T-helper 1 cell (primary cell): ENCODE measurements around the gene FN3K.
A peak's percentile ranks its signal among the peaks of the same experiment; 100 is the strongest.

ENCODE experiments used
- DNase-seq, 5 donors: peaks; one replicate each; pipeline ENCODE4 v3.0.0-alpha.2; 2012 to 2020

FN3K gene

GRCh38 chr17:82703935-82704865, 31.2 kb upstream of the FN3K start:
- DNase-seq, result no peak

- DNase-seq, result no peak
Measured at GRCh38 chr17:82704886-82705285, 30.5 kb upstream of the FN3K start.

DNA sequence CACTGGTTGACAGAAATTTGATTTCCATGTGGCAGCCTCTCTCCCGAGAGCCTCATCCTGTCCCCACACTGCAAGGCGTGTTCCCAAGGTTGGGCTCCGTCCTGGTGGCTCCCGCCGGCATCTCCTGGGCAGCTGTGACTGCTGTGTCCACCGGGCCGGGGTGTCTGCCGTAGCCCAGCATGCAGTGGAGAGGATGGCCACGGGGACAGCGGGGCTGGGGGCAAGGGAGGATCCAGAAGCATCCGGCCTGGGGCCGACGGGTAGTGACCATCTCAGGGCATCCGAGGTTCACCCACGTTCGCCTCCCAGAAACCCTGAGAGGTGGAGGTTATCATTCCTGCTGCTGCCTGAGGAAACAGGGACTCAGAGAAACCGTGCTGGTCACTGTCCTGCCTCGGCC, 29.7 kb upstream of the FN3K start:
- no peak for DNase-seq

DNA sequence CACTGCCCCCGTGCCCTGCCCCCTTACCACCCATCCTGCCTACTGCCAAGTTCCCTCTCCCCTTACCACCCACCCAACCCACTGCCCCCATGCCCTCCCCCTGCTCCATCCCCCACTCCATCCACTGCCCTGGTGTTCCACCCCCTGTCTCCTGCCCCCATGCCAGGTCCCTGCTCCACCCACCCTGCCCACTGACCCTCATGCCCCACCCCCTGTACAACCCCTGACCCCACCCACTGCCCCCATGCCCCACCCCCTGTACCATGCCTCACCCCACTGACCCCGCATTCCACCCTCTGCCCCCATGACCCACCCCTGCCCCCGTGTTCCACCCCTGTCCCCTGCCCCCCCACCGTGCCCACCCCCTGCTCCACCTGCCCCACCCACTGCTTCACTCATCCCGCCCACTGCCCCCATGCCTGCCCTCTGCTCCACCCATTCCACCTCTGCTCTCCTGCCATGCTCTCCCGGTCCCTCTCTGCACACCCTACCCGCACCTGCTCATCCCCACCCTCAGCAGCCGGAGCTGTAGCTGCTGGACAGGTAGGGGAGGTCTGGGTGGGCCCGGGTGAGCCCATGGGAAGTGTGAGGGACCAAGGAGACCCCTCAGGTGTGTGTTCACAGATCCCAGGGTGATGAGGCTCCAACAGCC, 26.3 kb upstream of the FN3K start:
- no peak for DNase-seq

GRCh38 chr17:82709676-82710498, 25.5 kb upstream of the FN3K start:
- DNase-seq, result no peak

DNA sequence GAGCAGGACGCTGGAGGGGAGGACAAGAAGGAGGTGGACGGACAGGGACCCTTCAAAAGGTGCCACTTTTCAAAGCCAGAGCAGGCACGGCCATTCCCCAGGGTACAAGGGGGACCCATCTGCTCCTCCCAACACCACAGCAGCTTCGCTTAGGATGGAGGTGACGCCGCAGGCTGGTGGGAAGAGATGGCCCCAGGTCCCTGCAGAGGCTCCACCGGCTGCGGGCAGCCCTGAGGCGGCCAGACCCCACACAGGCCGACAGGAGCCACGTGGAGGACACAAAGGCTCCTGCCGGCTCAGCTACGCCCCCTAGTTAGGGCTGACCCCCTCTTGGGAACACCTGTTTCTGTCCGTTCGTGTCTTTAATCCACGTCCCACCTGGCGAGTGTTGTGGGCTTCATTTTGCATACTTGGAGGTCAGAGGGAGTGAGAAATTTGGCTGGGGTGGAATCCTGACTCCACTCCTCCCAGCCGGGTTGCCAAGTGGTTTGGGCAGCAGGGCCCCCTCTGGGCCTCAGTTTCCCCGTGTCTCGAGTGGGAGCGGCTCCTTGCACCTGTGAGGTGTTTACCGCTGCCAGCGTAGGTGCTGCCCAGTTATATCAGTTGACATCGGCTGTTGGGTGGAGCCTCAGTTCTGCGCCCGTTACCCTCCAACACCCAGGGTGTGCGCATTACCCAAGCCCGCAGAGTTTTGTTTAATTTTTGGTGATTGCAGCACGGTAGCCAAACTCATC, 24.7 kb upstream of the FN3K start:
- DNase-seq, result no peak

DNA sequence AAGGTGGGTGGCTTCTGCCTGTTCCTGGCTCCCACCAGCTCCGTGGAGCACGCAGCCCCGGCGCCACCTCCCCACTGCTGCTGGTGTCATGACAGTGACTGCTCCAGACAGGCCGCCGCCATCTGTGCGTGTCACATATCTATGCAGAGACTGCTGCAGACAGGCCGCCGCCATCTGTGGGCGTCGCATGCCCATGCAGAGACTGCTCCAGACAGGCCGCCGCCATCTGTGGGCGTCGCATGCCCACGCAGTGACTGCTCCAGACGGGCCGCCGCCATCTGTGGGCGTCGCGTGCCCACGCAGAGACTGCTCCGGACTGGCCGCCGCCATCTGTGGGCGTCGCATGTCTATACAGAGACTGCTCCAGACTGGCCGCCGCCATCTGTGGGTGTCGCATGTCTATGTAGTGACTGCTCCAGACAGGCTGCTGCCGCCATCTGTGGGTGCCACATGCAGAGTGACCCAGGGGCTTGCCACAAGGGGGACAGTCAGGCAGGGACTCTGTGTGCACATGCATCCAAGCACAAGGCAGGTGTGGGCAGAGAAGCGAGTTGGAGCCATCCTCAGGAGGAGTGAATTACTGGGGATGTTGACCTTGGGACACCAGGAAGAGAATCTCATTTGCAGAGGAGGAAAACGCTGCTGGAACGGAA, 22.2 kb upstream of the FN3K start:
- no peak for DNase-seq

DNA sequence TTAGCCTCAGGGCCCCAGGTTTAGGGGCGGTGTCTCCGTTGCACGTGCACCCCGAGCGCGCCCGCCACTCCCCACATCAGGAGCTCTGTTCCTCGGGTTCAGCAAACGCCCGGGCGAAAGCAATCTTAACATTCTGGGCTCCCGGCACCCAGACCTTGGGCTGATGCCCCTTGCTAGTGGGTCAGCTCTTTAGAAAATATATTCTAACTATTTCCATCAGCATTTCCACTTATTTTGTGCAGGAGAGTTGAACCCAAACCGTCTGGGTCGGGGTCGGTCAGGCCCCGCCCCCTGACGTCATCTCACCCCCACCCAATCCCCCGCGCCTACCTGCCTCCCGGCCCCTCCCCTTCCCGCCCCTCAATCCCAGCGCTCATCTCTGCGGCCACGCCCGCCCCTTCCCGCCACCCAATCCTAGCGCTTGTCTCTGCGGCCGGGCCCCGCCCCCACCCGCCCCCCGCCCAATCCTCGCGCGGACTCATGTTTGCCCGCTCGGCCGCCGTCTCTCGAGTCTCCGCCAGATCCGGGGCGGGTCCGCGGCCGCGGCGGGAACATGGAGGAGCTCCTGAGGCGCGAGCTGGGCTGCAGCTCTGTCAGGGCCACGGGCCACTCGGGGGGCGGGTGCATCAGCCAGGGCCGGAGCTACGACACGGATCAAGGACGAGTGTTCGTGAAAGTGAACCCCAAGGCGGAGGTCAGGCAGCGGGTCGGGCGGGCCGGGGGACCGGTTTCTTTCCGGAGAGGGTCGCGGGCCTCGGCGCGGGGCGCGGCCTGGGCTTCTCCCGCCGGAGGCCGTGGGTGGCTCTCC, 19.0 kb upstream of the FN3K start, which contains the start of gene FN3KRP:
Gene FN3KRP (plus strand): TSS at position 504 of the 808 bp plus-strand sequence. CDS start 50 bp downstream, at position 554.
- DNase-seq, result peak; percentile 85 to 97 (median 93)

- DNase-seq, result no peak
Measured at GRCh38 chr17:82718986-82719685, 16.3 kb upstream of the FN3K start.

DNA sequence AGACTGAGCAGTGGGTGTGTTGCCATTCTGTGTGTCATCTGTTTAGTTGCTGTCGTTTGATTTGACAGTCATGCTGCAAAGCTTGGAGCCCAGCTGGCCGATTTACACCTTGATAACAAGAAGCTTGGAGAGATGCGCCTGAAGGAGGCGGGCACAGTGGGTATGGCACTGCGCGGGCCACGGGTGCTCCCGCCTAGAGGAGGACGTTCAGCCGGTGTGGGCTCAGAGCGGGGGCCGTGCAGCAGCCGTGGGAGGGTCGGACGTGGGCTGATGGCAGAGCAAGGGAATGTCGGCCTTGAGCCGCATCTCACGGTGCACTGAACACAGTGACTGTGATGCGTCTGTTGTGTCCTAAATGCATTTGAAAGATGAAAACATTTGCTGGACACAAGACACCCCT, 15.2 kb upstream of the FN3K start:
- no peak for DNase-seq

GRCh38 chr17:82722341-82723013, 12.9 kb upstream of the FN3K start:
- DNase-seq, result no peak

DNA sequence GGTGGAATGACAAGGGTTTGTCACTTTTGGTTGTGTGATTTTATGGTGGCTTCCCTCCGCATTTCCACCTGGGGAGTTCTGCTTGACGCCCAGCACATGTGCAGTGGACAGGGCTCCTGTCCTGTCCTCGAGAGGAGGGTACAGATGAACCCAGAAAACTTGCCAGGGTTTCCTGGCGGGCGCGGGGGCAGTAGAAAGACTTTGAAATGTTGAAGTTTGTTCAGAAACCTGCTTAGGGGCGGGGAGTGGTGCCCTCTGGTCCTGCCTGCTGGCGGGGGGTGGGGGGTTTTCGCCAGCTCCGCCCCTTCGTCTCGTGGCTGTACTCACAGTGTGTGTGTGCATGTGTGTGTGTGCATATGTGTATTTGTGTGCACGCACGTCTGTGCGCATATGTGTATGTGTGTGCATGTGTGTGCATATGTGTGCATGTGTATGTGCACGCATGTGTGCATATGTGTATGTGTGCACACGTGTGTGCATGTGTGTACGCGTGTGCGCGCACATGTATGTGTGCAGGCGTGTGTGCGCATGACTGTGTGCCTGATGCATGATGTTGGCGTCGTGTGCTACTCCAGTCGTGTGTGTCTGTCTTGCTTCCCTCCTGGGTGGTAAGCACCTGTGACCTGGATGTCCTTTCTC, 12.1 kb upstream of the FN3K start:
- DNase-seq, result no peak

GRCh38 chr17:82726427-82726826, 9.0 kb upstream of the FN3K start:
- DNase-seq, result no peak

DNA sequence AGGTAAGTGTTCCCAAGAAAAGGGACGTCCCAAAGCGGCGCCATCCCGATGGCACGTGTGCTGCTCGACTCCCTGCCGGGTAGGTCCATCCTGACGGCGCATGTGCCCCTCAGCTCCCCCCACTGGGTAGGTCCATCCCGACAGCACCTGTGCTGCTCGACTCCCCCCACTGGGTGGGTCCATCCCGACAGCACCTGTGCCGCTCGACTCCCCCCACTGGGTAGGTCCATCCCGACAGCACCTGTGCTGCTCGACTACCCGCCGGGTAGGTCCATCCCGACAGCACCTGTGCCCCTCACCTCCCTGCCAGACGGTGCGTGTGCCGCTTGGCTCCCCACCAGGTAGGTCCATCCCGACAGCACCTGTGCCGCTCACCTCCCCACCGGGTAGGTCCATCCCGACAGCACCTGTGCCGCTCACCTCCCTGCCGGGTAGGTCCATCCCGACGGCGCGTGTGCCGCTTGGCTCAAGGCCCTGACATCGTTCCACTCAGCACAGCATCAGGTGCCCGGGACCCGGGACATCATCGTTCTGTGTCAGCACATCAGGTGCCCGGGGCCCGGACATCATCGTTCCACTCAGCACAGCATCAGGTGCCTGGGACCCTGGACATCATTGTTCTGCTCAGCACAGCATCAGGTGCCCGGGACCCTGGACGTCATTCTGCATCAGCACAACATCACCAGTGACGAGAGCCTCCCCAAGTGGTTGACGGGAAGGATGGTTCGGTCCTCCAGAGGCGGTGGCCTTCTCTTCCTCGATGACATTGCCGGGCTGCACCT, 5.7 kb upstream of the FN3K start:
- DNase-seq, result no peak

GRCh38 chr17:82732118-82732743, 3.2 kb upstream of the FN3K start:
- no peak for DNase-seq

GRCh38 chr17:82736511-82737185, 1.2 kb downstream of the FN3K start:
- DNase-seq, result no peak
